KOPT-K1 (cell line): Measurements from ENCODE around the gene POLR2L.

Experiments
- H3K27ac ChIP-seq: fragments of 200-600 bp; sonication (generic); 2 replicates; pipeline ENCODE4 v1.5.1; 2016; ENCODE audit warnings: antibody characterized with exemption, mild to moderate bottlenecking, low read depth, low read length; ENCODE audit not compliant: poor library complexity, severe bottlenecking
- H3K36me3 ChIP-seq: fragments of 200-600 bp; sonication (generic); 2 replicates; pipeline ENCODE4 v1.5.1; 2017; ENCODE audit warnings: antibody characterized with exemption, mild to moderate bottlenecking, low read length, moderate library complexity; ENCODE audit not compliant: insufficient read depth
- H3K9me3 ChIP-seq: fragments of 200-600 bp; sonication (generic); 2 replicates; pipeline ENCODE4 v1.5.1; 2017; ENCODE audit warnings: antibody characterized with exemption, low read length, mild to moderate bottlenecking; ENCODE audit not compliant: insufficient read depth, poor library complexity, severe bottlenecking

Gene POLR2L

DNA sequence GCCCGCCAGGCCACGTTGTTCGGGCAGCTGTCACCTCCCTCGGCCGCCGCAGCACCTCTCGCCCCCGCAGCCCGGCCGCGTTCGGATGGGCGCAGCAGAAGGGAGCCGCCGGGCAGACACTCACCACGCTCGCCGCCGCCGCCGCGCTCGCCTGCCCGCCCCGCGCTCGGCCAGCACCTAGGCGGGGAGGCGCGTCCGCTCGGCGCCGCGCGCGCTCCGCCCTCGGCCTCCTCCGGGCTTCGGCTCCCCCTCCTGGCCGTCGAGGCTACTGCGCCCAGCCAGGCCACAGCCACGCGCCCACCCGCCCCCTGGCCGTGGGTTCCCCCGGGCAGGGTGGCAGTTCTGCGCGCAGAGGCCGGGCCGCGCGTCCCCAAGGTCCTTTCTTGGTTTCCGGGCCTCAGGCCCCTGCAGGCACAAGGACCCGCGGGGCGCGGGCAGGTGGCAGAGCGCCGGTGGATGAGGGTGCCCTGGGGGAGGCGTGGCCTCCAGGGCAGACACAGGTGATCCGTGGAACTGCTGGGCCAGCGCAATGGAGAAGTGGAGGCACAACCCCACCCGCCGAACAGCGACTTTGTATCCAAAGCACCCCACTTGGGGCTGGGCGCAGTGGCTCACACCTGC, 44.1 kb downstream of the POLR2L start, which contains the start of gene SLC25A22:
TSS of gene SLC25A22 (minus strand) at position 189 of the 621 bp plus-strand sequence. CDS start 3,275 bp downstream, outside the sequence.
- H3K36me3 ChIP-seq = peaks cover 57% of the 10 kb centered on the region
- H3K9me3 ChIP-seq = no peaks in the 10 kb centered on the region
- H3K27ac ChIP-seq = peak within 1 kb of the TSS; percentile 88

DNA sequence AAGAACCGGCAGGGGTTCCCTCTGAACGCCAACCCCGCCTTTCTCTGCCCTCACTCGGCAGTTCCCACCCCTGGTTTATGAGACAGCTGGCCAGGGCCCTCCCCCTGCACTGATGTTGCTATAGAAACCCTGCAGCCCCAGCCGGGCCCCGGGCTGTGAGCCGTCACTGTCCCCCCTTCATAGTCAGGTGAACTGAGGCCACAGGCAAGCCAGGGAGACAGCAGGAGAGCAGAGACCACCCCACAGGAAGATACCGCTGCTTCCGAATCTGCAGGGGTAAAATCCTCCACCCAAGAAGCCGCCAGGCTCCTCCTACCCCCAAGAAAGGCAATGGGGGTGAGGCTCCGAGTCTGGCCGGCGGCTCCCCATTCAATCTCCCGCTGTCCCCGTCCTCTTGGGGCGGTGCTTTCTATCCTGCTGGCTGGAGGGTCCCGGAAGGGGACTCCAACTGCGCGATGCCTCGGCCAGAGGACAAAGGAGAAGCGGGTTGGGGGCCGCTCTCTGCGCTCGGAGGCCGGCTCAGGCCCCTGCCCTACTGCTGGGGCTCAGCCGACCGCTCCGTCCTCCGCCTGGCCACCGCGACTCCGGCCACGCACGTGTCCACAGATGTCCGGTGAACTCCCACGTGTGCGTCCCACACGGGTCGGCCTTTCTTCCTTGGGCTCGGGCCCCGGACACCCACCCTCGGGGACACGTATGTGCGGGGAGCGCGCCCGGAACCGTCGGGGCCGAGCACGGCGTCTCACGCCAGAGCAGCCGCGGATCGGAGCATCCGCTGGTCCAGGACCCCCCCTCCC, 44.8 kb downstream of the POLR2L start:
- Histone ChIP-seq H3K9me3 (no peaks in the 10 kb centered on the region), H3K36me3 (peaks cover 59% of the 10 kb centered on the region), H3K27ac (peak overlapping the region; percentile 88)

DNA sequence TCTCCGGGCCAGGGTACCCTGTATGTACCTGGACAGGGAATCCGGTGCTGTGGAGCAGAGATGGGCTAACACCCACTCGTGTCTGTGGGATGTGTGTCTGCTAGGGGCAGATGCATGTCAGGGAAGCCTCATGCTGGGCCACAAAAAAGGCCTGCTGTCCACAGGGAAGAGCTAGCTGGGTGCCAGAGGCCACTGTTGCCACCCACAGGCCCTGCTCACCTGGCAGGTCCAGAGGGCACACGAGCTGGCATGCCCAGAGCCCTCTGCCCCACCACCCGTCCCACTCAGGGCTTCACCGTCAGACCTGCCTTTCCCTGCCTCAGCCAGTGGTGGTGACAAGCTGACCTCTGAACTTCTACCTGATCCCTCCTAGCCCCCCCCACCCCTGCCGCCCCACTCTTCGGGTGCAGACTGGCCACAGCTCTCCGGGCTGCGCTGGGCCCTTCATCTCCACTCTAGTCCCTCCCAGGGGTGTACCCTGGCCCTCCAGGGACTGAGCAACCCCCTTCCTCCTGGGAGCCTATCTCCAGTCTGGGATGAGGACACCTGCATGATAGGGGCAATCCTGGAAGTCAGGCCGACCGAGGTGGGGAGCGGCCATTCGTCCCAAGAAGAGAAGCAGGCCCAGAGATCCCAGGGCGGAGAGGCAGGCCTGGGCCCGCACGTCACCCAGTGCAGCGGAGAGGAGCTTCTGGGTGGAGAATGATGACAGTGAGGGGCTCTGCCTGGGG, 45.6 kb downstream of the POLR2L start:
- Histone ChIP-seq H3K27ac (peak overlapping the region; percentile 88), H3K9me3 (no peaks in the 10 kb centered on the region), H3K36me3 (peaks cover 59% of the 10 kb centered on the region)

DNA sequence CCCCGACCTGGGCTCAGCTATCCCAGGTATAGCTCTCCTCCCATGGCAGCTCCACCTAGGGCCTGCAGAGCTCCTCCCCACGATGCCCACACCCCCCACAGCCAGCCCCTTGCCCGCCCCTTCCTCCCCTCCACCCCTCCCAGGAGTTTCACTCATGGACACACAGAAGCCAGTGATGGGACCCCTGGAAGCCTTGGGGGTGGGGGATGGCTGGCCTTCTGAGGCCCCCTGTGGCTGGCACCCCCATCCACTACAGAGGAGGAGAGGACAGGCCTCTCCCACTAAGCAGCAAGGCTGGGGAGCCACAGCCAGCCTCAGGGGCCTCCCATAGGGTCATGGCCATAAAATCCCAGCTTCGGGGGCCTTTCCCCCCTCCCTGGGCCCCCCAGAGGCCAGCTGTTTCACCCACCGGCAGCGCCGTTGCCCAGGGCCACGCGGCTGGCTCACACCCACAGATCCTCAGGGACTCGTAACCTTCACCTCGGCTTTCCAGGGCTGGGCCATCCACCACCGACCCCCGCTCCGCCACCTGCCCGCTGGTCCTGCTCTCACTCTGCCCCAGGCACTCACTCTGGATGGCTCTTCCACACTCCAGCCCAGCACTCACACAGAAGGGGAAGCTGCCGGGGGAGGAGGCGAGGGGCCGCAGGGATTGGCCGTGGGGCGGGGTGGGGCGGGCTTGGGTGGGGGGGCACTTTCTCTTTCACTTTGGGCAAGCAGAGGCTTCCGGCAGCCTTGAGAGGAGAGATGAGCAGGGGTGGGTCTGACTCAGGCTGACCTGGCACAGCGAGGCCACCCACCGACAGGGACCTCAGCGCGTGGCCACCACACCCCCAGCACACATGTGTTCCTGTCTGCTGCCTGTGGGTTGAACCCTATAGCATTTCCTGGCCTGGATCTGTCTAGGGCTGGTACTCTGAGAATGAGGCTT, 46.4 kb downstream of the POLR2L start:
- Histone ChIP-seq H3K36me3 (peaks cover 59% of the 10 kb centered on the region), H3K27ac (peak overlapping the region; percentile 88), H3K9me3 (no peaks in the 10 kb centered on the region)

DNA sequence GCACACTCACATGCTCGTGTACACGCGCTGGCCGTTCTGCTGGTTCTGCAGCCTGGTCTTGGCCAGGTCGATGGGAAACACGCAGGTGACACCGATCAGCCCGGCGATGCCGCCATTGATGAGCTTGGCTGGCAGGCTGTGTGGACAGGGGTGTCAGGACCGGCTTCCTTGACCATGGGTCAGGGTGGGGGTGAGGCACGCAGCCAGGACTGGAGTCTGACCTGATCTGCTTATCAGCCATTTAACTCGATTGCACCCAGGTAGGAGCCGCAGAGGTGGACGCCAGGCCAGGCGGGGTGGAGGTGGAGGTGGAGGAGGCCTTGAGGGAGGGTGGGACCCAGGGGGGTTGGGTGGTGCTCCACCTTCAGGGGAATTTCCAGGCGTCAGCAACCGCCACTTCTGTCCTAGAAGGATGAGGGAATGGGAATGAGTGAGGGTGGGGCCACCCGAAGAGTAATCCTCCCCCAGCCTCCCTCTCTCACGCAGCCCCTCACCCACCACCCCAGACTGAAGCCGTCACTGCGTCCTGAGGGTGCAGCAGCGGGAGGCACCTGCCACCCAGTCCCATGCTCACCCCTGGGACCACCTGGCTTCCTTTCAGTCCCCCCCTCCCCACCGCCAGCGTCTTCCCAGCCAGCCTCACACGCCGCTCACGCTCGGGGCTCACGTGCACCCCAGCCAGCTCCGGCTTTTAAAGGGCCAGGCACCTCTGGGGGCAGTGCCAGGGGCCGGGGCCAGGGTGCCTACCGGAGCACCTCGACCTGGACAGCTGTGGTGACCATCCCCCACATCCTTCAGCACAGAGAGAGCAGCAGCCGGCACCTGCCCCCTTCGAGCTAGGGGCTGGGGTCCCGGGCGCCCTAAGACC, 47.3 kb downstream of the POLR2L start:
- H3K27ac ChIP-seq = peak overlapping the region; percentile 88
- H3K36me3 ChIP-seq = peaks cover 51% of the 10 kb centered on the region
- H3K9me3 ChIP-seq = no peaks in the 10 kb centered on the region

DNA sequence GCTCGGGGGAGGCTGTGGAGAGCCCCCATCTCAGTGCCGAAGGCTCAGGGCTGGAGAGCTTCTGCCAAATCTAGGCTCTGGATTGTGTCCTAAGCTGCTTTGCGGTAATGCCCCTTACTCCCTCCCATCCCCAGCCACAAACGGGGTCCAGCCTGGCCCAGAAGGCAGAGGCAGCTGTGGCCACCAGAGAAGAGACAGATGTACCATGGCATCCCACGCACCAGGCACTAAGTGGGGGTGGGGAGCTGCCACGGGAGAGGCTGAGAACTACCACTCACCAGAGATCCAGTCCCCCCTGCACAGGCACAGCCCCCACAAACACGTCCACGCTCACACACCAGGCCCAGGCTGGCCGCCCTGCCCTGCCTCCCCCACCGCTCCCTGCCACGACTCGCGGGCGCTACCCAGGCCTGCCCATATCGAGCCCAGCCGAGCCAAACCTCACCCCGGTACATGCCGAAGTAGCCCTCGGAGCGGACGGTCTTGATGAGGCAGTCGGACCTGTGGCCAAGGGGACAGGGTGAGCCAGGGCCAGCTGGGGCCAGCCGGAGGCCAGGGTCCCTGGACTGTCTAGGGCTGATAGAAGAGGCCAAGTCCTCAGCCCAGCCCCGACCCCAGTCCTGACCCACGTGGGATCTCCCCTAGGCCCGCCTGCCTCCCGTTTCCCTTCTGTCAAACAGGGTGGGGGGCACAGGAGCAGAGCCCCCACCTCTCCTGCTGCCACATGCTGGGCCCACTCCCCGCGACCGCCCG, 48.1 kb downstream of the POLR2L start:
- Histone ChIP-seq H3K9me3 (no peaks in the 10 kb centered on the region), H3K27ac (no peak overlapping the region)

DNA sequence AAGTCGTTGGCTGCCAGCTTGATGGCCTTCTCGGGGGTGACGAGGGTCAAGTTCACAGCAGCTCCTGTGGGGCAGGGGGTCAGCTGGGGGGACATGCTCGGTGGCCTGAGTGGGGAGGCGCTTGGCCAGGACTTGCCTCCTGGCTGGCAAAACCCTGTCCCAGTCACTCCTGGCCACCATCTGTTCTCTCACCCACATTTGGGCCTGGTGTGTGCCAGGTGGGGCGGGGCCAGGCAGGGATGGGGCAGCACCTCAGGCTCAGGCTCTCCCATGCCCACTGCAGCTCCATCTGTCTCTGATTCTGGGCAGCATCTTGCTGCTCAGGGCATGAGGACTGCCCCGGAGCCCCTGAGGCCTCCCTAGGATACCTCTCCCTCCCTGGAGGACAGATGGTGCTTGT, 48.8 kb downstream of the POLR2L start:
- H3K9me3 ChIP-seq = no peaks in the 10 kb centered on the region

More for the DNA sequence above, 48.1 kb downstream of the POLR2L start:
- peaks cover 43% of the 10 kb centered on the region; the same call in 1 of the 2 replicates for H3K36me3 ChIP-seq

DNA sequence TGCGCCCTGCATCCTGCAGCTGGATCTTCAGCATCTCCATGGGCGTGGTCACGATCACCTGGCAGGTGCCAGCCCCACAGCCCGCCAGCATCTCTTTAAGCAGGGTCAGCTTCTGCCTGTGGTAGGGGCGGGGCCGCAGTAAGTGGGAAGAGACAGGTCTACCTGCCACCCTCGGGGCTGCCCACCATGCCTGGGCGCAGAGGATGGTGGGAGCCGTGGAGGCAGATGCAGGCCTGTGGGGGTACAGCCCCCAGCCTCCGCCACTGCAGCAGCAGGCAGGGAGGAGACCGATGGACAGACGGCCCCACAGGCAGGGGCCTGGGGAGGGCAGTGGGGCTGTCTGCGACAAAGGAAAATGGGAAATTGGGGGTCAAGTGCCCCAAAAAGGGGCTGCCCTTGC, 49.5 kb downstream of the POLR2L start:
- Histone ChIP-seq H3K36me3 (peaks cover 40% of the 10 kb centered on the region; the same call in 1 of the 2 replicates), H3K27ac (no peak overlapping the region), H3K9me3 (no peaks in the 10 kb centered on the region)

More for the DNA sequence above, 48.8 kb downstream of the POLR2L start:
- Histone ChIP-seq H3K27ac (no peak overlapping the region), H3K36me3 (peaks cover 40% of the 10 kb centered on the region; the same call in 1 of the 2 replicates)

DNA sequence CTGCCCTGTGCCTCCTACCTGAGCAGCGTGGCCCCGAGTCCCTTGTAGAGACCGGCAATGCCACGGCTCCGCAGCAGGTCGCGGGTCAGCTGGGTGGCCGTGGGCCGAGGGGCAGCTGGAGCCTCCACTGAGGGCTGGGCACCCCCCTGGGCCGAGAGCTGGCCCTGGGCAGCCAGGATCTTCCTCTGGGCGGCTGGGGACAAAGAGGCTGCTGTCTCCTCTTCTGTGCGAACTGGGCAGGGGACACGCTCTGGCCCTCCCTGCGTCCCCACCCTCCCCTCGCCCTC, 49.9 kb downstream of the POLR2L start:
- H3K9me3 ChIP-seq = no peaks in the 10 kb centered on the region
- no peak overlapping the region for H3K27ac ChIP-seq
- peaks cover 40% of the 10 kb centered on the region; the same call in 1 of the 2 replicates for H3K36me3 ChIP-seq

DNA sequence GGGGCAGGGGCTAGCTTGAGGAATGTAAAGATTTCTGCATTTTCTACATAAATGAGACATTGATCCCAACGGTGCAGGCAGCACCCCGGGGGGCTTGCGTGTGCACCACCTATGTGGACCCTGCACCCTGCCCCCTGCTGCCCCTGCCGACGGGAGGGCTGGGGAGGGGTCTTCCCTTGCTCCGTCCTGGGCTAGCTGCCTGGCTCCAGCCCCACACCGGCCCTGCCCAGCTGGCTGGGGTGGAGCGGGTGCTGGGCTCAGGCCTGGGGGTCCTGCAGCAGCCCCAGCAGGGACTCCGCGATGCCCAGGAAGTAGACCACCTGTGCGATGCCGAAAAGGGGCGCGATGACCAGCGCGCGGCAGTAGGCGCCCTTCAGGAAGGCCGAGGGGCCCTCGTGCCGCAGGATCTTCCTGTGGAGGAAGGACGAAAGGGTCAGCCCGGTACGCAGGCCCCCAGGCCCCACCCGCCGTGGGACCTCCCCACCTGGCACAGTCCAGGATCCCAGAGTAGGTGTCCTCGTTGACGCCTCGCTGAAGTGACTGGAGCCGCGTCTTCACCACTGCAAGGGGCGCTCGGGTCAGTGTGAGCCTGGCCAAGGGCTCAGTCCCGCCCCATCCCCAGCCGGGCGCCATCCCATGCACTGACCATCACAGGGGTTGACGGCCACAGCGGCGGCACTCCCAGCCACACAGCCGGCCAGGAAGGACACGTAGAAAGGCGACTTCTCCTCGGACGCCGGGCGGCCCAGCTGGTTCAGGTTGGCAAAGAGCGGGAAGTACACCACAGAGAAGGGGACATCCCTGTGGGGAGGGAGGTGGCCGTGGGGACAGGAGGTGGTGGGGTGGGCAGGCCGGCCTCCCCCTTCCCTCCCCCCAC, 50.4 kb downstream of the POLR2L start:
- Histone ChIP-seq H3K36me3 (peaks cover 40% of the 10 kb centered on the region; the same call in 1 of the 2 replicates), H3K9me3 (no peaks in the 10 kb centered on the region), H3K27ac (no peak overlapping the region)

DNA sequence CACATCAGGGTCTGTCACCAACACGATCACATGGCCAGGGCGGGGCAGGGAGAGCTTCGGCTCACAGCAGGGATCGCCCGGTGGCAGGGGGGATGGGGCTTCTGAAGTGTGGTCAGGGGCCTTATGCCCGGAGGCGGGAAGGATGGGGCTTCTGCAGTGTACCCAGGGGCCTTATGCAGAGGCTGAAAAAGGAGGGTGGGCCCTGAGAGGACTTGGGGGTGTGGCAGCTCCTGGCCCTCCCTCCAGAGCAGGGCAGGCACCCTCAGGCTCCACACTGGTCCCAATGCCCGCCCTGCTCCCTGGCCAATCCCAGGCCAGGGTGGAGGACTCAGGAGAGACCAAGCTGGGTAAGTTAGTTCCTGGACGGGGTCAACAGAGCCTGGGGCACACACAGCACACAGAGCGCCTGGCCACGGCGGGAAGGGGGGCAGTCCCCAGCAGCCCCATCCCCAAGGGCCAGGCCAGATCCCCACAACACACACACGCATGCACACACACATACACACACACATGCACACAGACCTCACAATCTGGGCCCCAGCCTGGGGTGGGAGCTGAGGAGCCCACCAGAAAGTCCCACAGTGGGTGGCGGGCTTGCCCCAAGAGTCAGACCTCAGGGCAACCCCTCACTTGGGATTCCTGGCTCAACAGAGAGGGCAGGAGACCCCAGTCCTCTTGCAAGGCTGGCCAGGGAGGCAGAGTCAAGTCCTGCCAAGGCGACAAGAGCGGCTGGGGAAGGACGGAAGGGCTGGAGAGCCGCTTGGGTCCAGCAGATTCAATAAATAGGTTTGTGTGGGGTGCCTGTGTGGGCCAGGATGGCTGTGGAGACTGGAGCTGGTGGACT, 51.4 kb downstream of the POLR2L start:
- Histone ChIP-seq H3K27ac (no peak overlapping the region), H3K9me3 (no peaks in the 10 kb centered on the region), H3K36me3 (peaks cover 40% of the 10 kb centered on the region; the same call in 1 of the 2 replicates)

DNA sequence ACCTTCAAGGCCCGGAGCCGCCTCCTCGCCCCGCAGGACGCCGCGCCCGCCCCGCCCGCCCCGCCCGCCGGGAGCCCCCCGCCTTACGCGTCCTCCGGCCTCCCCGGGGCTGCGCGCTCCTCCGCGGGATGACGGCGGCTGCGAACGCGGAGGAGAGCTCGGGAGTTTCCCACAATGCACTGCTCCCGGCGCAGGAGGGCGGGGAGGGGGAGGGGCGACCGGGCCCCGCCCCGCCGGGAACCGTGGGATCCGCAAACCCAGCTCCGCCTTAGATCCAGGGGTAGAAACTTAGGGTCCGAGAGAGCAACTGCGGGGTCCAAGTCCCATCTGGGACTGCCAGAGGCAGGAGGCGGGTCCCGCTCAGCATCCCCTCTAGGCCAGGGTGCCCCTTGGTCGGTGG, 52.4 kb downstream of the POLR2L start, which contains the start of gene CEND1:
TSS of gene CEND1 (minus strand) at position 148 of the 400 bp plus-strand sequence. CDS start 1,514 bp downstream, outside the sequence.
- Histone ChIP-seq H3K36me3 (peaks cover 40% of the 10 kb centered on the region; the same call in 1 of the 2 replicates), H3K27ac (no peak within 1 kb of the TSS), H3K9me3 (no peaks in the 10 kb centered on the region)
